HEK293 (cell line): ENCODE results near the gene CDH23.

Source experiments
- CTCF ChIA-PET: fragments of 350-600 bp; formaldehyde crosslinking; extraction: SDS; loops from one replicate; lab custom pipeline; 2021; ENCODE audit warnings: antibody characterized with exemption; lab: Yijun Ruan, JAX
- POLR2A ChIA-PET: fragments of 300-600 bp; formaldehyde crosslinking; extraction: SDS; loops from one replicate; lab custom pipeline; 2020; ENCODE audit warnings: antibody characterized with exemption, inconsistent platforms; lab: Yijun Ruan, JAX
- H3K27ac ChIP-seq: fragments of 200-500 bp; sonication (Bioruptor generic); 2 replicates; pipeline ENCODE4 v1.5.1; 2014; ENCODE audit warnings: low read depth, low read length, control low read depth, inconsistent platforms; ENCODE audit errors: extremely low read depth
- H3K36me3 ChIP-seq, 2 experiments: fragments of 200-500 bp in 1 of 2; sonication (Bioruptor generic) in 1 of 2; 1 replicate in 1 of 2; 2 replicates in 1 of 2; pipeline ENCODE4 v1.5.1; 2014 to 2017; ENCODE audit warnings: inconsistent platforms in 2 of 2, low read length in 2 of 2; ENCODE audit not compliant: control insufficient read depth in 2 of 2, insufficient read depth in 1 of 2
- H3K4me1 ChIP-seq: fragments of 200-500 bp; sonication (Bioruptor generic); 2 replicates; pipeline ENCODE4 v1.5.1; 2014; ENCODE audit warnings: mild to moderate bottlenecking, low read length, inconsistent platforms; ENCODE audit not compliant: control insufficient read depth, insufficient read depth
- H3K4me3 ChIP-seq: 2 replicates; pipeline ENCODE4 v1.5.1; 2011; ENCODE audit warnings: low read depth, mild to moderate bottlenecking, control low read depth, low read length, moderate library complexity
- H3K9me3 ChIP-seq: fragments of 200-500 bp; sonication (Bioruptor generic); 2 replicates; pipeline ENCODE4 v1.5.1; 2014; ENCODE audit warnings: low read depth, low read length, inconsistent platforms; ENCODE audit not compliant: control insufficient read depth, insufficient read depth
- GLIS1 ChIP-seq: fragments of 450-650 bp; formaldehyde crosslinking; IDR thresholded peaks from 2 replicates; pipeline ENCODE4 v1.5.1; 2016; ENCODE audit warnings: missing biosample characterization, missing genetic modification characterization
- HOXA7 ChIP-seq: sonication (generic); formaldehyde crosslinking; IDR thresholded peaks from 2 replicates; pipeline ENCODE4 v1.8.1; 2022; ENCODE audit warnings: missing genetic modification reagents, borderline replicate concordance
- IKZF3 ChIP-seq: fragments of 450-650 bp; IDR thresholded peaks from 2 replicates; pipeline ENCODE4 v1.5.0; 2018; ENCODE audit warnings: missing biosample characterization, mild to moderate bottlenecking, missing genetic modification characterization, moderate library complexity
- MYNN ChIP-seq: fragments of 450-650 bp; formaldehyde crosslinking; IDR thresholded peaks from 2 replicates; pipeline ENCODE4 v1.5.1; 2016; ENCODE audit warnings: missing biosample characterization, missing genetic modification characterization, borderline replicate concordance
- OSR2 ChIP-seq: fragments of 450-650 bp; formaldehyde crosslinking; IDR thresholded peaks from 2 replicates; pipeline ENCODE4 v1.5.1; 2016; ENCODE audit warnings: missing biosample characterization, missing genetic modification characterization
- SCRT1 ChIP-seq: fragments of 450-650 bp; formaldehyde crosslinking; IDR thresholded peaks from 2 replicates; pipeline ENCODE4 v1.5.1; 2016; ENCODE audit warnings: missing biosample characterization, missing genetic modification characterization, borderline replicate concordance
- SCRT2 ChIP-seq: fragments of 450-650 bp; formaldehyde crosslinking; IDR thresholded peaks from 2 replicates; pipeline ENCODE4 v1.5.1; 2016; ENCODE audit warnings: missing biosample characterization, missing genetic modification characterization
- ZBTB17 ChIP-seq: fragments of 450-650 bp; formaldehyde crosslinking; IDR thresholded peaks from 2 replicates; pipeline ENCODE4 v1.5.1; 2016; ENCODE audit warnings: missing biosample characterization, missing genetic modification characterization
- ZBTB48 ChIP-seq: fragments of 450-650 bp; formaldehyde crosslinking; IDR thresholded peaks from 2 replicates; pipeline ENCODE4 v1.5.1; 2016; ENCODE audit warnings: missing biosample characterization, missing genetic modification characterization
- ZBTB7A ChIP-seq: fragments of 450-650 bp; formaldehyde crosslinking; IDR thresholded peaks from 2 replicates; pipeline ENCODE4 v1.5.1; 2016; ENCODE audit warnings: low read depth, missing biosample characterization, missing genetic modification characterization
- ZEB2 ChIP-seq: fragments of 450-650 bp; formaldehyde crosslinking; IDR thresholded peaks from 2 replicates; pipeline ENCODE4 v1.5.1; 2016; ENCODE audit warnings: missing biosample characterization, missing genetic modification characterization
- ZNF155 ChIP-seq: fragments of 450-650 bp; formaldehyde crosslinking; IDR thresholded peaks from 2 replicates; pipeline ENCODE4 v1.5.1; 2016; ENCODE audit warnings: missing biosample characterization, missing genetic modification characterization
- ZNF174 ChIP-seq: fragments of 450-650 bp; formaldehyde crosslinking; IDR thresholded peaks from 2 replicates; pipeline ENCODE4 v1.5.0; 2017; ENCODE audit warnings: missing biosample characterization, mild to moderate bottlenecking, missing genetic modification characterization
- ZNF23 ChIP-seq: fragments of 450-650 bp; formaldehyde crosslinking; IDR thresholded peaks from 2 replicates; pipeline ENCODE4 v1.5.1; 2016; ENCODE audit warnings: missing biosample characterization, missing genetic modification characterization, borderline replicate concordance
- ZNF292 ChIP-seq: fragments of 450-650 bp; formaldehyde crosslinking; IDR thresholded peaks from 2 replicates; pipeline ENCODE4 v1.5.1; 2016; ENCODE audit warnings: low read depth, missing biosample characterization, missing genetic modification characterization, borderline replicate concordance
- ZNF324 ChIP-seq: fragments of 450-650 bp; formaldehyde crosslinking; IDR thresholded peaks from 2 replicates; pipeline ENCODE4 v1.5.1; 2016; ENCODE audit warnings: missing biosample characterization, missing genetic modification characterization
- ZNF341 ChIP-seq: fragments of 450-650 bp; formaldehyde crosslinking; IDR thresholded peaks from 2 replicates; pipeline ENCODE4; 2016; ENCODE audit warnings: low read depth, missing biosample characterization, missing genetic modification characterization
- ZNF394 ChIP-seq: fragments of 450-650 bp; formaldehyde crosslinking; IDR thresholded peaks from 2 replicates; pipeline ENCODE4 v1.5.1; 2016; ENCODE audit warnings: missing biosample characterization, missing genetic modification characterization, mild to moderate bottlenecking, moderate library complexity, borderline replicate concordance
- ZNF423 ChIP-seq: fragments of 450-650 bp; formaldehyde crosslinking; IDR thresholded peaks from 2 replicates; pipeline ENCODE4 v1.5.1; 2016; ENCODE audit warnings: missing biosample characterization, missing genetic modification characterization
- ZNF426 ChIP-seq: fragments of 450-650 bp; formaldehyde crosslinking; IDR thresholded peaks from 2 replicates; pipeline ENCODE4 v1.5.1; 2017; ENCODE audit warnings: missing biosample characterization, missing genetic modification characterization, mild to moderate bottlenecking, inconsistent platforms, moderate library complexity
- ZNF514 ChIP-seq: fragments of 450-650 bp; formaldehyde crosslinking; IDR thresholded peaks from 2 replicates; pipeline ENCODE4 v1.5.1; 2016; ENCODE audit warnings: missing biosample characterization, missing genetic modification characterization
- ZNF529 ChIP-seq: fragments of 450-650 bp; formaldehyde crosslinking; IDR thresholded peaks from 2 replicates; pipeline ENCODE4 v1.5.1; 2017; ENCODE audit warnings: missing genetic modification characterization, missing biosample characterization; ENCODE audit not compliant: insufficient replicate concordance
- ZNF549 ChIP-seq: fragments of 450-650 bp; IDR thresholded peaks from 2 replicates; pipeline ENCODE4 v1.5.1; 2018; ENCODE audit warnings: missing biosample characterization, missing genetic modification characterization, mild to moderate bottlenecking, inconsistent platforms, moderate library complexity
- ZNF555 ChIP-seq: fragments of 450-650 bp; formaldehyde crosslinking; conservative IDR thresholded peaks from 2 replicates; pipeline ENCODE4 v1.5.1; 2017; ENCODE audit warnings: missing biosample characterization, mild to moderate bottlenecking, missing genetic modification characterization, inconsistent platforms
- ZNF610 ChIP-seq: fragments of 450-650 bp; formaldehyde crosslinking; IDR thresholded peaks from 2 replicates; pipeline ENCODE4 v1.5.1; 2016; ENCODE audit warnings: missing biosample characterization, missing genetic modification characterization, borderline replicate concordance
- ZNF626 ChIP-seq: fragments of 450-650 bp; sonication (Bioruptor Pico); formaldehyde crosslinking; IDR thresholded peaks from 2 replicates; pipeline ENCODE4 v1.5.1; 2018; ENCODE audit warnings: missing biosample characterization, missing genetic modification characterization, inconsistent platforms
- ZNF660 ChIP-seq: fragments of 450-650 bp; IDR thresholded peaks from 2 replicates; pipeline ENCODE4 v1.5.1; 2018; ENCODE audit warnings: missing biosample characterization, mild to moderate bottlenecking, missing genetic modification characterization
- ZNF747 ChIP-seq: fragments of 450-650 bp; formaldehyde crosslinking; IDR thresholded peaks from 2 replicates; pipeline ENCODE4 v1.5.1; 2016; ENCODE audit warnings: missing biosample characterization, missing genetic modification characterization
- ZSCAN23 ChIP-seq: fragments of 450-650 bp; formaldehyde crosslinking; IDR thresholded peaks from 2 replicates; pipeline ENCODE4 v1.5.1; 2016; ENCODE audit warnings: missing biosample characterization, missing genetic modification characterization
- ZXDB ChIP-seq: fragments of 450-650 bp; formaldehyde crosslinking; IDR thresholded peaks from 2 replicates; pipeline ENCODE4 v1.5.1; 2016; ENCODE audit warnings: missing biosample characterization, missing genetic modification characterization
- TF ChIP-seq, protein P1 (sequence below): fragments of 450-650 bp; IDR thresholded peaks from 2 replicates; pipeline ENCODE4 v1.5.1; 2018; ENCODE audit warnings: missing biosample characterization, mild to moderate bottlenecking, missing genetic modification characterization
- TF ChIP-seq, protein P2 (sequence below): fragments of 450-650 bp; formaldehyde crosslinking; IDR thresholded peaks from 2 replicates; pipeline ENCODE4 v1.5.1; 2017; ENCODE audit warnings: missing biosample characterization, missing genetic modification characterization
- TF ChIP-seq, protein P3 (sequence below): IDR thresholded peaks from 2 replicates; pipeline ENCODE4 v1.6.1; 2011; ENCODE audit warnings: mild to moderate bottlenecking, low read depth, low read length, borderline replicate concordance

CDH23 gene

DNA sequence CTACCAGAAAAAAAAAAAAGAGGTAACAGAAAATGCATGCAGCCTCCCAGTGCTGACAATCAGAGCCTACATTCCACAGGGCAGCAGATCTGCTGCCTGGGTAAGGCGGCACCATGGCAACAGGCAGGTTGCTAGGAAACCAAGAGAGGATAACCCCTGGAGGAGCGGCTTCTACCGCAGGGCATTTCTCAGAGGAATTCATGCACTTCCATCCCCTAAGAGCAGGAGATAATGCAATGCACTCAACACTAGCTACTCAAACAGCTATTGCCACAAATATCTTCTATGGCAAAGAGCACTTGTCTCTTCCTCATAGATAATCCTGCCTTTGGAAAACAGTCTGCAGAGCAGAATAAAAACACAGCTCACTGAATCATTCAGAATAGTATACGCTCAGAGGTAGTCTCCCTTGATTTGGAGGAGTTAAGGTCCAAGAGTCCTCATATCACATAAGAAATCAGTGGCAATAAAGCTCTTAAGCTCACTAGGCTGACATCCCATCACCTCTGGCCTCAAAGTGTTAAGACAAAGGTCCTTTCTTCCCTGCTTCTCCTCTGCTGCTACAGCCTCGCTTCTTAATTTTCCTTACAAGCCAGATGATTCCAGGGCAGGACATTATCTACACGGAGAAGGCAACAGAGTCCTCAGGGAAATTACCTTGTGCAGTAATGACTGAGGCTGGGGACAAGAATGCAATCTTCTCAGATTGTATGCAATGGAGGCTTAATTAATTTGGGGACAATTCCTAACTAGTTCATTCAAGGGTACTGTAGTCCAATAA lies 443.6 kb downstream of the CDH23 start:
- no peak overlapping the region for H3K4me3 ChIP-seq
- ChIA-PET CTCF (interaction anchor here (1.1 to 1.8 kb wide), 3 partner anchors 10 to 56 kb away, joined by 3 to 12 read pairs (median 3); no protein-coding TSS in a partner anchor), POLR2A (interaction anchor here (6.2 kb wide), 1 partner anchor 10 kb away, joined by 44 read pairs; the partner anchor contains the start of gene PSAP)
- no peaks in the 10 kb centered on the region; a peak in 1 of 3 replicates for H3K36me3 ChIP-seq
- H3K9me3 ChIP-seq = no peaks in the 10 kb centered on the region
- H3K4me1 ChIP-seq = peaks cover 44% of the 10 kb centered on the region
- H3K27ac ChIP-seq = no peak overlapping the region
- TF ChIP-seq MYNN = peak; percentile 99
- TF ChIP-seq ZBTB48 (tag by site-specific recombination) = peak; percentile 81
- TF ChIP-seq, protein P1, sequence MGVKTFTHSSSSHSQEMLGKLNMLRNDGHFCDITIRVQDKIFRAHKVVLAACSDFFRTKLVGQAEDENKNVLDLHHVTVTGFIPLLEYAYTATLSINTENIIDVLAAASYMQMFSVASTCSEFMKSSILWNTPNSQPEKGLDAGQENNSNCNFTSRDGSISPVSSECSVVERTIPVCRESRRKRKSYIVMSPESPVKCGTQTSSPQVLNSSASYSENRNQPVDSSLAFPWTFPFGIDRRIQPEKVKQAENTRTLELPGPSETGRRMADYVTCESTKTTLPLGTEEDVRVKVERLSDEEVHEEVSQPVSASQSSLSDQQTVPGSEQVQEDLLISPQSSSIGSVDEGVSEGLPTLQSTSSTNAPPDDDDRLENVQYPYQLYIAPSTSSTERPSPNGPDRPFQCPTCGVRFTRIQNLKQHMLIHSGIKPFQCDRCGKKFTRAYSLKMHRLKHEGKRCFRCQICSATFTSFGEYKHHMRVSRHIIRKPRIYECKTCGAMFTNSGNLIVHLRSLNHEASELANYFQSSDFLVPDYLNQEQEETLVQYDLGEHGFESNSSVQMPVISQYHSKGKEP = peak; percentile 81
- TF ChIP-seq ZNF155 (tag by site-specific recombination) = no peak
- TF ChIP-seq ZNF23 (tag by site-specific recombination) = no peak
- TF ChIP-seq ZNF660 (tag by site-specific recombination) = 0 out of 2 replicates have a peak, but pooled peaks have one; percentile 50
- no peak for TF ChIP-seq ZBTB7A (tag by site-specific recombination)
- TF ChIP-seq ZXDB = peak; percentile 36; the same call in 1 of the 2 replicates
- no peak for TF ChIP-seq ZNF549 (tag by site-specific recombination)
- 0 out of 2 replicates have a peak, but pooled peaks have one; percentile 25 for TF ChIP-seq OSR2
- peak; percentile 39; the same call in 1 of the 2 replicates for TF ChIP-seq GLIS1
- TF ChIP-seq ZNF555 (tag by site-specific recombination) = no peak
- no peak for TF ChIP-seq HOXA7 (CRISPR knock-in tag)
- TF ChIP-seq ZEB2 (tag by site-specific recombination) = peak; percentile 34; the same call in 1 of the 2 replicates
- TF ChIP-seq, protein P2, sequence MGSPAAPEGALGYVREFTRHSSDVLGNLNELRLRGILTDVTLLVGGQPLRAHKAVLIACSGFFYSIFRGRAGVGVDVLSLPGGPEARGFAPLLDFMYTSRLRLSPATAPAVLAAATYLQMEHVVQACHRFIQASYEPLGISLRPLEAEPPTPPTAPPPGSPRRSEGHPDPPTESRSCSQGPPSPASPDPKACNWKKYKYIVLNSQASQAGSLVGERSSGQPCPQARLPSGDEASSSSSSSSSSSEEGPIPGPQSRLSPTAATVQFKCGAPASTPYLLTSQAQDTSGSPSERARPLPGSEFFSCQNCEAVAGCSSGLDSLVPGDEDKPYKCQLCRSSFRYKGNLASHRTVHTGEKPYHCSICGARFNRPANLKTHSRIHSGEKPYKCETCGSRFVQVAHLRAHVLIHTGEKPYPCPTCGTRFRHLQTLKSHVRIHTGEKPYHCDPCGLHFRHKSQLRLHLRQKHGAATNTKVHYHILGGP (tag by site-specific recombination) = no peak
- no peak for TF ChIP-seq ZNF626 (tag by site-specific recombination)
- TF ChIP-seq ZNF610 (tag by site-specific recombination) = peak; percentile 97
- TF ChIP-seq SCRT1 = peak; percentile 36; the same call in 1 of the 2 replicates
- no peak for TF ChIP-seq ZNF529
- peak; percentile 70; the same call in 1 of the 2 replicates for TF ChIP-seq SCRT2 (tag by site-specific recombination)
- no peak for TF ChIP-seq ZNF426 (tag by site-specific recombination)
- TF ChIP-seq ZNF292 (tag by site-specific recombination) = no peak
- TF ChIP-seq ZNF747 (tag by site-specific recombination) = no peak
- no peak for TF ChIP-seq ZNF514 (tag by site-specific recombination)
- 0 out of 2 replicates have a peak, but pooled peaks have one; percentile 16 for TF ChIP-seq ZNF394 (tag by site-specific recombination)
- TF ChIP-seq ZBTB17 (tag by site-specific recombination) = peak; percentile 69
- TF ChIP-seq ZNF324 (tag by site-specific recombination) = no peak
- no peak for TF ChIP-seq ZNF341 (tag by site-specific recombination)
- no peak for TF ChIP-seq ZNF423 (tag by site-specific recombination)
- TF ChIP-seq, protein P3, sequence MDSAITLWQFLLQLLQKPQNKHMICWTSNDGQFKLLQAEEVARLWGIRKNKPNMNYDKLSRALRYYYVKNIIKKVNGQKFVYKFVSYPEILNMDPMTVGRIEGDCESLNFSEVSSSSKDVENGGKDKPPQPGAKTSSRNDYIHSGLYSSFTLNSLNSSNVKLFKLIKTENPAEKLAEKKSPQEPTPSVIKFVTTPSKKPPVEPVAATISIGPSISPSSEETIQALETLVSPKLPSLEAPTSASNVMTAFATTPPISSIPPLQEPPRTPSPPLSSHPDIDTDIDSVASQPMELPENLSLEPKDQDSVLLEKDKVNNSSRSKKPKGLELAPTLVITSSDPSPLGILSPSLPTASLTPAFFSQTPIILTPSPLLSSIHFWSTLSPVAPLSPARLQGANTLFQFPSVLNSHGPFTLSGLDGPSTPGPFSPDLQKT = no peak
- no peak for TF ChIP-seq ZSCAN23 (tag by site-specific recombination)
- TF ChIP-seq IKZF3 (tag by site-specific recombination) = peak; percentile 22; the same call in 1 of the 2 replicates
- TF ChIP-seq ZNF174 (tag by site-specific recombination) = no peak
